Kidney (tissue), 14 donors: ENCODE data around the gene P4HB. TPM values are rescaled to one million over a fixed set of nuclear protein-coding genes. Genes with fewer than 3 reads are reported as not detected.

Experiments used
- DNase-seq, 5 donors: peaks; one replicate each; pipeline ENCODE4 v3.0.0-alpha.2; 2013 to 2020
- FAIRE-seq: peaks from 2 replicates; lab custom pipeline; 2012; peaks lifted over from hg19 to GRCh38; lab: Jason Lieb, UNC
- H3K27ac ChIP-seq, 2 donors: one replicate each; pipeline ENCODE4 v1.7.0; 2013; ENCODE audit warnings: low read depth in 2 of 2, low read length in 2 of 2, inconsistent platforms in 1 of 2
- H3K27me3 ChIP-seq: one replicate; pipeline ENCODE4 v1.7.1; 2013; ENCODE audit warnings: low read length, inconsistent platforms; ENCODE audit not compliant: control insufficient read depth, insufficient read depth
- H3K36me3 ChIP-seq, 3 donors: one replicate each; pipeline versions ENCODE4 v1.7.0 to v1.7.1; 2013; ENCODE audit warnings: low read length in 3 of 3, control low read depth in 1 of 3, inconsistent platforms in 1 of 3; ENCODE audit not compliant: insufficient read depth in 3 of 3, control insufficient read depth in 2 of 3
- H3K4me1 ChIP-seq, 3 donors: one replicate each; pipeline versions ENCODE4 v1.7.0 to v1.7.1; 2013; ENCODE audit warnings: low read length in 3 of 3, inconsistent platforms in 1 of 3, low read depth in 1 of 3; ENCODE audit not compliant: control insufficient read depth in 2 of 3, insufficient read depth in 2 of 3
- H3K4me3 ChIP-seq, 3 donors: one replicate each; pipeline versions ENCODE4 v1.7.0 to v1.8.1; 2013; ENCODE audit warnings: low read length in 3 of 3, control low read depth in 1 of 3, inconsistent platforms in 1 of 3
- H3K9ac ChIP-seq, 3 donors: one replicate each; pipeline versions ENCODE4 v1.7.0 to v1.7.1; 2013; ENCODE audit warnings: low read length in 3 of 3, control low read depth in 1 of 3, inconsistent platforms in 1 of 3
- H3K9me3 ChIP-seq, 3 donors: one replicate each; pipeline versions ENCODE4 v1.7.0 to v1.7.1; 2013; ENCODE audit warnings: low read length in 3 of 3, control low read depth in 1 of 3, inconsistent platforms in 1 of 3; ENCODE audit not compliant: control insufficient read depth in 2 of 3, insufficient read depth in 1 of 3
- CTCF ChIP-seq: IDR thresholded peaks from 3 replicates; pipeline ENCODE4 v1.5.1; 2012; ENCODE audit warnings: mild to moderate bottlenecking, moderate library complexity, borderline replicate concordance; ENCODE audit not compliant: insufficient read depth; ENCODE audit errors: extremely low read depth
- intact Hi-C: fragments of 100-400 bp; cut with DNase I; formaldehyde crosslinking; loops from one replicate; pipeline ENCODE4 v1.11.1; 2022
- polyA plus RNA-seq: library from polyadenylated mRNA; stranded (reverse); fragments of 350-450 nt; fragmentation: Illumina TruSeq; extraction: RNeasy Lipid Tissue Mini Kit (QIAGEN cat#74804); gene quantifications from one replicate; pipeline ENCODE4 v1.2.3, GENCODE V29; 2014; ENCODE audit warnings: low read depth, low replicate concordance; ENCODE audit not compliant: insufficient read depth
- total RNA-seq: library from RNA; stranded (reverse); fragmentation: NEBNext Ultra II Directional; extraction: Animal tissue kit (Norgen Biotek cat#: 25700); gene quantifications from one replicate; pipeline ENCODE4 v1.2.1, GENCODE V29; 2021
- donor health status: control.
- donor health status: control.
- donor health status: control.
- donor health status: control.
- donor health status: control.
- donor health status: DM: yes; HTN: yes; CAD: no.
- donor health status: Normal renal cell carcinoma (clear cell type).

P4HB gene
- total and polyA plus RNA-seq, 2 donors from 2014 or later: 411 to 482 TPM

DNA sequence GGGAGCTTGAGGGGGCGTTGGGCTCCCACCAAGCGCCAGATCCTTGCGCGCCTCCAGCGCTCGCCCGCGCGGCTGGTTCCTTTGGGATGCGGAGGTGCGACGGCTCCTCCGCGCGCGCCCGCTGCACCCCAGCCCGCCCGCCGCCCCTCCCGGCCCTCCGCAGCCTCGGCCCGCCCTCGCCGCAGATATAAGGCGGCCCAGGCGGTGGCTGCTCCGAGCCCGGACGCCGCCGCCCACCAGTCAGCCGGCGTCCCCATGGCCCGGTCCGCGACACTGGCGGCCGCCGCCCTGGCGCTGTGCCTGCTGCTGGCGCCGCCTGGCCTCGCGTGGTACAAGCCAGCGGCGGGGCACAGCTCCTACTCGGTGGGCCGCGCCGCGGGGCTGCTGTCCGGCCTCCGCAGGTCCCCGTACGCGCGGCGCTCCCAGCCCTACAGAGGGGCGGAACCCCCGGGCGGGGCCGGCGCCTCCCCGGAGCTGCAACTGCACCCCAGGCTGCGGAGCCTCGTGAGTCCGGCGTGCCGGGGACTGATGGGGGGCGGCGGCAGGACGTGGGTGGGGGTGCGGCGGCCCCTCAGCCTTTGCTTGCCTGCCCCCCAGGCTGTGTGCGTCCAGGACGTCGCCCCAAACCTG is 41.8 kb upstream of the P4HB start, which contains the start of gene NPB:
NPB (plus strand) TSS at position 216 of the 630 bp plus-strand sequence; CDS start at position 256, 40 bp downstream.
- DNase-seq (peak in 3 of 5 donors; percentile 18 to 79 (median 57)), FAIRE-seq (no peak)
- Histone ChIP-seq H3K27ac (no peak within 1 kb of the TSS), H3K4me3 (no peak within 1 kb of the TSS), H3K9me3 (no peaks in the 10 kb centered on the region), H3K4me1 (peaks cover 0 to 3% (median 0%) of the 10 kb centered on the region in 3 donors), H3K36me3 (peaks cover 3 to 23% (median 3%) of the 10 kb centered on the region in 3 donors), H3K9ac (no peak within 1 kb of the TSS), H3K27me3 (no peaks in the 10 kb centered on the region)
- intact Hi-C loops: no loop called here
- TF ChIP-seq CTCF: no peak

DNA sequence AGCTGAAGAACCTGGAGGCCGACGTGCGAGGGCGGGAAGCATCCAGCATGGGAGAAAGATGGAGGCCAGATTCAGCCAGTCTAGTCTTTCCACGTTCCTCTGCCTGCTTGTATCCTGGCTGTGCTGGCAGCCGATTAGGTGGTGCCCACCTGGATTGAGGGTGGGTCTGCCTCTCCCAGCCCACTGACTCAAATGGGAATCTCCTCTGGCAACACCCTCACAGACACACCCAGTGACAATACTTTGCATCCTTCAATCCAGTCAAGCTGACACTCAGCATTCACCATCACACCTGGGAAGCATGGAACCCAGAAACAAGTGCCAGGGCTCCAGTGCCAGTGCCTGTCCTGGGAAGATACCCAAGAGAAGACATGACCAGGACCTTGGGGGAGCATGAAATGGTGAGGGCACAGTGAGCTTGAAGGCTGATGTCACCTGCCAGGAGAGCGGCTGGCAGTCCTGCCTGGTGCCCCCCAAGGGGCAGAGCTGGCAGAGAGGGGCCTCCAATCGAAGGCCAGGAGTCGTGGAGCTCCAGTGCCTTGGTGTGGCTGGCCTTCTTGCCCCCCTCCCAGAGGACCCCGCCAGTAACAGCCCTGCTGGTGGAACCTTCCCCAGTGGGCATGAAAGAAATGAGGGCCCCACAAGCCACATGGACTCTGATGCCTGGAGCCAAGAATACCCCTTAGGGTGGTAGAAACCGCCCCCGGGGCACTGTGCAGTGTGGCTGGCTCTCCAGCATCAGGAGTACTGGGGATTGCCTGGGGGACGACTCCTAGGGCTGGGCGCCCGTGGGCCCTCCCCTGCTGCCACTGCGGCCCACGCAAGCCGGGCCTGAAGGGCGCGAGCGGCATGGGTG is 41.1 kb upstream of the P4HB start:
- Histone ChIP-seq H3K4me1 (peaks cover 0 to 3% (median 0%) of the 10 kb centered on the region in 3 donors), H3K4me3 (no peak overlapping the region), H3K27me3 (no peaks in the 10 kb centered on the region), H3K27ac (no peak overlapping the region), H3K9me3 (no peaks in the 10 kb centered on the region), H3K36me3 (peaks cover 3 to 24% (median 3%) of the 10 kb centered on the region in 3 donors), H3K9ac (no peak overlapping the region)
- intact Hi-C loops: no loop called here
- DNase-seq (no peak), FAIRE-seq (no peak)
- TF ChIP-seq CTCF: no peak

- no peak for TF ChIP-seq CTCF
- intact Hi-C loops: no loop called here
- Histone ChIP-seq H3K9me3 (no peaks in the 10 kb centered on the region), H3K27me3 (no peaks in the 10 kb centered on the region), H3K27ac (no peak overlapping the region), H3K4me3 (no peak overlapping the region), H3K36me3 (peaks cover 3 to 28% (median 3%) of the 10 kb centered on the region in 3 donors), H3K4me1 (peaks cover 0 to 3% (median 0%) of the 10 kb centered on the region in 3 donors), H3K9ac (no peak overlapping the region)
- DNase-seq: peak in 1 of 5 donors; percentile 33
- FAIRE-seq: no peak
Observed at GRCh38 chr17:81900181-81900820, 40.0 kb upstream of the P4HB start.
